BLaER1 treated with 17β-estradiol and CSF1 and Interleukin-3, amounts not matched to agents 10 nM and 100 nM (cell line): ENCODE results near the gene KDM5C.

ENCODE experiments used
- H3K27ac ChIP-seq, 11 experiments: shearing (Covaris generic); formaldehyde crosslinking; 2 replicates each; pipeline ENCODE4 v1.8.1; 2022
- H3K27me3 ChIP-seq, 11 experiments: shearing (Covaris generic); formaldehyde crosslinking; 2 replicates each; pipeline ENCODE4 v1.8.1; 2022
- H3K36me3 ChIP-seq, 11 experiments: shearing (Covaris generic); formaldehyde crosslinking; 2 replicates each; pipeline ENCODE4 v1.8.1; 2022
- H3K4me1 ChIP-seq, 10 experiments: shearing (Covaris generic); formaldehyde crosslinking; 2 replicates each; pipeline ENCODE4 v1.8.1; 2022
- H3K4me2 ChIP-seq, 11 experiments: shearing (Covaris generic); formaldehyde crosslinking; 2 replicates each; pipeline ENCODE4 v1.8.1; 2022
- H3K4me3 ChIP-seq, 10 experiments: shearing (Covaris generic); formaldehyde crosslinking; 2 replicates each; pipeline ENCODE4 v1.8.1; 2022
- H3K9ac ChIP-seq, 11 experiments: shearing (Covaris generic); formaldehyde crosslinking; 2 replicates each; pipeline ENCODE4 v1.8.1; 2022
- H3K9me3 ChIP-seq, 11 experiments: shearing (Covaris generic); formaldehyde crosslinking; replicated peaks in 1 of 11; 2 replicates each; pipeline ENCODE4 v1.8.1; 2022
- H4K20me1 ChIP-seq, 11 experiments: shearing (Covaris generic); formaldehyde crosslinking; 2 replicates each; pipeline ENCODE4 v1.8.1; 2022
- Cebpa-rat ChIP-seq, 11 experiments: shearing (Covaris generic); IDR thresholded peaks; 2 replicates each; pipeline ENCODE4 v1.8.1; 2022

The KDM5C gene

DNA sequence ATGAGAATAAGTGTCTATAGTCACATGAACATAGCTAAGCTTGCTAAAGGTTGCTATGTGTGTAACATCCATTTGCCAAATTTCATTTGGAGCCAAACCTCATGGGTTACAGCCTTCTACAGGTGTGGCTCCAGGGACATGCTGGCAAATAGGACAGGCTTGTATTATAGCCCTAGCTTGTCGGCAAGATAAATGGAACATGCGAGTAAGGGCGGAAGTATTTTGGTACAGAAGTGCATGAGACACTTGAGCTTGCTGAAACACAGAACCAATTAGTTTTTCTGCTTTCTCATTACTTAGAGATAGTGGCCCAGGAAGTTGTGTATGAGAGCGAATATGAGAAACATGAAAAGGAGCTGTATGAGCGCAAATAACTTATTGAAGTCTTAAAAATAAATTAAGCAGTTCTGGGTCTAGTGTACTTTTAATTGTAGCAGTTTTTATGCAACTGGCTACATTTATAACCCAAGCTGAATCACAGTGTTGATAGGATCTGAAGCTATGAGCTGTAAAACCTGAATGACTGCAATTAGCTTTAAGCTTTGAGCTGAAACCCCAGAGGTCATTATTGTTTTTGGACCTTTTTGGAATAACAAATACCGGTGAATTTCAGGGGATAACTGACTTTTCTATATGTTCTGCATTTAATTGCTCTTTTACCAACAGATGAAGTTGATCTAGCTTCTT is 64.6 kb downstream of the KDM5C start:
- H3K4me2 ChIP-seq: no peak overlapping the region
- H4K20me1 ChIP-seq: no peaks in the 10 kb centered on the region
- no peaks in the 10 kb centered on the region for H3K4me1 ChIP-seq
- H3K36me3 ChIP-seq: no peaks in the 10 kb centered on the region
- H3K4me3 ChIP-seq: no peak overlapping the region
- TF ChIP-seq Cebpa-rat (IDR thresholded peaks at IDR 0.05): no peak
- H3K9ac ChIP-seq: no peak overlapping the region
- peaks cover 0 to 6% (median 0%) of the 10 kb centered on the region in 11 experiments; a peak in 6 of 22 replicates for H3K9me3 ChIP-seq
- no peak overlapping the region for H3K27ac ChIP-seq
- no peaks in the 10 kb centered on the region for H3K27me3 ChIP-seq

DNA sequence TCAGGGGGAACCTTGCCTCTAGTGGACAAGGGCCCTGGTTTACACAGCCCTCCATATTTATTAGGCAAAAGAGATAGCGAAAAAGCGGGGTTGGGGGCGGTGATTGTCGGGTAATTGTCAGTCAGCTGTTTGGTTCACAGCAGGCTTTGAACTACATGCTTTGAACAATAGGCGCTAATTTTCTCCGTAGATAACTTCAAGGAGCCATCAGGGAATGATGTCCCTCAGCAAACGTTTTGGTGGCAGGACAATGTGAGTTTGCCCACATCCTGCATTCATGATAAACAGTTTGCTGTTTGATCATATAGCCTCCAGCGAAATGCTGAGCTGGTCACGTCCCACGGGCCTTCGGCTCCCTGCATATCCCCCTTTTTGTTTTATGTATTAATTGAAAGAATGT is 65.8 kb downstream of the KDM5C start:
- no peaks in the 10 kb centered on the region for H4K20me1 ChIP-seq
- no peak overlapping the region for H3K9ac ChIP-seq

DNA sequence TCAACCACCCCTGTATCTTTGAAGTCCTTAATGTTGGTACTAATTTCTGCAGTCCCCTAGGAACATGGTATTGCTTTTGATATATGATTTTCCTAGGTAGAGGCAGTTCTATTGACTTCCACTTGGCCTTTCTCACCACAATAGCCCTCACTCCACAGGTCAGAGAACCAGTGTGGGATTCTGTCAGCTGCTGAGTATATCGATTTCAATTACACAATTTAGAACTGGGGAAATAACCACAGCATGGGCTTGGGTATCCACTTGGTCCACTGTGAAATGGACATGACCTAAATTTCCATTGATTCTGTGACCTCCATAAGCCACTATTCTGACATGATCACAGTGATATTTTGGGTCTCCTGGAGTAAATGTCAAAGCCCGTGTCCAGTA is 68.8 kb downstream of the KDM5C start:
- Histone ChIP-seq H3K4me1 (no peaks in the 10 kb centered on the region), H3K27ac (no peak overlapping the region), H3K4me3 (no peak overlapping the region), H3K36me3 (no peaks in the 10 kb centered on the region), H4K20me1 (no peaks in the 10 kb centered on the region), H3K4me2 (no peak overlapping the region), H3K27me3 (0 out of 22 replicates have a peak, but pooled peaks cover 0 to 3% (median 0%) of the 10 kb centered on the region in 11 experiments), H3K9ac (no peak overlapping the region), H3K9me3 (peaks cover 0 to 18% (median 9%) of the 10 kb centered on the region in 11 experiments; a peak in 9 of 22 replicates)
- TF ChIP-seq Cebpa-rat (IDR thresholded peaks at IDR 0.05): no peak

More for the DNA sequence above, 65.8 kb downstream of the KDM5C start:
- Histone ChIP-seq H3K4me2 (no peak overlapping the region), H3K36me3 (no peaks in the 10 kb centered on the region), H3K27ac (no peak overlapping the region), H3K4me3 (no peak overlapping the region), H3K4me1 (no peaks in the 10 kb centered on the region), H3K9me3 (peaks cover 0 to 12% (median 5%) of the 10 kb centered on the region in 11 experiments; a peak in 8 of 22 replicates), H3K27me3 (no peaks in the 10 kb centered on the region)
- TF ChIP-seq Cebpa-rat (IDR thresholded peaks at IDR 0.05): no peak

DNA sequence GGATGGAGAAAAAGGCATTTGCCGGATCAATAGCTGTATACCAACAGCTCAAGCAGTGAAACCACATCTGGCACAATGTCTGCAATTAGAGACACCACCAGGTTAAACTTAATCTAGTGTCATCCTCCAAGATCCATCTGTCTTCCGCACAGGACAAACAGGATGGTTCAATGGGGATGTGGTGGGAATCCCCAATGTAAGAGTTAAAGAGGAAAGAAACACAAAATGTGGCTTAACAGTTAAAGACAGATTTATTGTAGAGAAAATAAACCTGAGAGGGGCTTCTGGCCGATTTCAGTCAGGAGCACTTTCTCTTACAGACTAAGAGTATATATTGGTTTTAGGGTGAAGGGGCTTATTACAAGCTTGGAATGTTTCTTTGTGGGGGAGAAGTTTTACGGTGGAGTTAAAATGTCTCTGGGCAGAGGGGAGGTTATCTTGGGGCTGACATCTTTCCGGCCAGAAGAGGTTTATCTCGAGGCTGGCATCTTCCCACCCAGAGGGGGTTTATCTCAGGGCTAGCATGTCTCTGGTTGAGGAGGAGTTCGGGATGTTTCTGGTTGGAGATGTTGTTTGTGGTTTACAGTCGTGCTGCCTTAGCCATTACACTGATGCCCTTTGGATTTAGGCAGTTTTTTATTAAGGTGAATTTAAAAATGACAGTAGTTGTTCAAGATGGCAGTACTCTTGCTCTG is 69.3 kb downstream of the KDM5C start:
- Histone ChIP-seq H4K20me1 (no peaks in the 10 kb centered on the region), H3K4me1 (no peaks in the 10 kb centered on the region), H3K9me3 (peaks cover 0 to 22% (median 9%) of the 10 kb centered on the region in 11 experiments; a peak in 10 of 22 replicates), H3K36me3 (no peaks in the 10 kb centered on the region), H3K27ac (no peak overlapping the region), H3K9ac (no peak overlapping the region), H3K27me3 (0 out of 22 replicates have a peak, but pooled peaks cover 0 to 3% (median 0%) of the 10 kb centered on the region in 11 experiments), H3K4me3 (no peak overlapping the region), H3K4me2 (no peak overlapping the region)
- TF ChIP-seq Cebpa-rat (IDR thresholded peaks at IDR 0.05): no peak

DNA sequence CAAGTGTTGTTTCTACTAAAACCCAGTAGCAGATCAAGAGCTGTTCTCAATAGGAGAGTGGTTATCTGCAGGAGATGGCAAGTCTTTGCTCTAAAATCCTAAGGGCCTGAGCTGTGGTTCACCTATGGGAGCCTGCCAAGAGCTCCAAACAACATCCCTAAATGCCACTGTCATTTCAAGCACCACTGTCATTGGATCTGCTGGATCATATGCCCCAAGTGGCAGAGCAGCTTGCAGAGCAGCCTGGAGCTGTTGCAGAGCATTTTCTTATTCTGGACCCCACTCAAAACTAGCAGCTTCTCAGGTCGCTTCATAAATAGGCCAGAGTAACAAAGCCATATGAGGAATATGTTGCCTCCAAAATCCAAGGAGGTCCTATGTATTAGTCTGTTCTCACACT is 71.4 kb downstream of the KDM5C start:
- H3K9ac ChIP-seq: no peak overlapping the region
- no peaks in the 10 kb centered on the region for H3K4me1 ChIP-seq
- peaks cover 0 to 23% (median 9%) of the 10 kb centered on the region in 11 experiments; a peak in 10 of 22 replicates for H3K9me3 ChIP-seq
- 0 out of 22 replicates have a peak, but pooled peaks cover 0 to 3% (median 0%) of the 10 kb centered on the region in 11 experiments for H3K27me3 ChIP-seq
- no peak overlapping the region for H3K4me3 ChIP-seq
- H3K27ac ChIP-seq: no peak overlapping the region
- H4K20me1 ChIP-seq: no peaks in the 10 kb centered on the region
- TF ChIP-seq Cebpa-rat (IDR thresholded peaks at IDR 0.05): no peak
- no peaks in the 10 kb centered on the region for H3K36me3 ChIP-seq
- H3K4me2 ChIP-seq: no peak overlapping the region
